ENCODE results near the gene SPO11. TPM values are rescaled to one million over a fixed set of nuclear protein-coding genes. Genes with fewer than 3 reads are reported as not detected.

SPO11 gene
- total and polyA plus RNA-seq, 2 of the 8 experiments (the other 6 are each of a cell fraction or from before 2014, with no cell fraction given), result not detected

DNA sequence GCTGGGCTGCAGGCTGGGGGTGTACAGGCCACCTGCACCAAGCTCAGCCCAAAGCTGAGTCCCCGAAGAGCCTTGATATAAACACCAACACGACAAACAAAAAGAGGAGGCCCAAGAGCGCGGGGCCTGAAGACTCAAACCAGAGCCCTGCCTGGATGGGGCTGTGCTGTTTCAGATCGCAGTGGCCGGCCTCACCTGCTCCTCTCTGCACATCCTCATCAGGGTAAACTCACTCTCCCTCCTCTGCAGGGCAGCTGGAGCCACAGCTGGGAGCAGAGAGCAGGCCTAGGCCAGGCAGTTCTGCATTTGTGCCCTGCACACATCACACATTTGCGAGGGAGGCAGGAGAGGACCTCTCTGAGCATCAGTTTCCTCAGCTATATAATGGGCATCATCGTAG is 57.9 kb downstream of the SPO11 start:
- H3K4me1 ChIP-seq (replicated peaks in 1 of 4; ENCODE audit: control insufficient read depth in 3 of 4, insufficient read depth in 4 of 4, low read length in 3 of 4), result peaks cover 0 to 13% (median 10%) of the 10 kb centered on the region in 4 experiments; a peak in 5 of 7 replicates
- H2BK12ac ChIP-seq (ENCODE audit: low read depth, low read length), result no peak overlapping the region
- WGBS, 2 experiments (ENCODE audit: extremely low coverage in 1 of 2, insufficient coverage in 1 of 2, insufficient read length in 1 of 2, insufficient replicate concordance in 2 of 2, low coverage in 1 of 2, low lambda C conversion rate in 2 of 2, missing lambda C conversion rate in 1 of 2), result 90% methylated on average over 8 of the region's 8 CpGs; no CpG with 5 or more reads in 1 of the 2 experiments
- CTCF ChIA-PET (ENCODE audit: partially characterized antibody), result interaction anchor here (0.9 to 1.7 kb wide), 5 partner anchors 11 to 111 kb away, joined by 3 to 4 read pairs (median 4); no protein-coding TSS in a partner anchor
- no peak overlapping the region for H3K4me3 ChIP-seq (ENCODE audit: extremely low read depth in 1 of 4, insufficient read depth in 2 of 4, low read depth in 3 of 4, low read length in 4 of 4)
- peaks cover 0 to 8% of the 10 kb centered on the region in 2 experiments; a peak in 3 of 4 replicates for H3K79me2 ChIP-seq (ENCODE audit: control insufficient read depth in 1 of 2, insufficient read depth in 2 of 2, low read length in 2 of 2)
- H4K8ac ChIP-seq (ENCODE audit: extremely low read depth, insufficient read depth, low read length), result no peak overlapping the region
- H4K91ac ChIP-seq (replicated peaks; ENCODE audit: insufficient read length, low read length), result no peak overlapping the region
- H3K18ac ChIP-seq (ENCODE audit: extremely low read depth, low read length), result no peak overlapping the region
- H3K27me3 ChIP-seq (replicated peaks in 1 of 4; ENCODE audit: control insufficient read depth in 3 of 4, extremely low read depth in 1 of 4, insufficient read depth in 3 of 4, low read length in 3 of 4), result peaks cover 0 to 10% (median 4%) of the 10 kb centered on the region in 4 experiments; a peak in 4 of 7 replicates
- H3K27ac ChIP-seq (ENCODE audit: low read depth, low read length), result no peak overlapping the region
- H2AFZ ChIP-seq (ENCODE audit: low read length), result no peak overlapping the region
- no peak overlapping the region for H2BK20ac ChIP-seq (ENCODE audit: low read length)
- H3K56ac ChIP-seq (replicated peaks; ENCODE audit: insufficient read length, low read depth, low read length), result no peak overlapping the region
- FAIRE-seq (no peak), DNase-seq (ENCODE audit: low read depth in 1 of 2, low spot score in 2 of 2) (no peak)
- no peak overlapping the region; the same call in 1 of the 2 replicates for H2BK15ac ChIP-seq (ENCODE audit: low read length)
- H4K20me1 ChIP-seq (replicated peaks in 1 of 2; ENCODE audit: control insufficient read depth in 1 of 2, insufficient read depth in 2 of 2, low read length in 2 of 2), result peaks cover 0 to 4% of the 10 kb centered on the region in 2 experiments
- H4K5ac ChIP-seq (ENCODE audit: insufficient read length, low read depth, low read length), result no peak overlapping the region
- no peak overlapping the region for H3K14ac ChIP-seq (ENCODE audit: insufficient read length)
- H3K23me2 ChIP-seq (ENCODE audit: low read depth, low read length), result peaks cover 5% of the 10 kb centered on the region; the same call in 1 of the 2 replicates
- H3K9ac ChIP-seq (replicated peaks in 1 of 4; ENCODE audit: extremely low read depth in 1 of 4, low read depth in 3 of 4, low read length in 3 of 4), result no peak overlapping the region
- H2AK5ac ChIP-seq (ENCODE audit: low read depth, low read length), result no peak overlapping the region
- H2BK120ac ChIP-seq (replicated peaks; ENCODE audit: low read depth, low read length), result no peak overlapping the region
- H2BK5ac ChIP-seq (ENCODE audit: low read depth, low read length), result no peak overlapping the region
- H3K23ac ChIP-seq (ENCODE audit: insufficient read length), result no peak overlapping the region
- POLR2A ChIA-PET (ENCODE audit: partially characterized antibody), result interaction anchor here (0.6 kb wide), 1 partner anchor 24 kb away, joined by 3 read pairs; no protein-coding TSS in a partner anchor
- H3K4ac ChIP-seq (replicated peaks; ENCODE audit: insufficient read length, low read depth, low read length), result no peak overlapping the region
- no peaks in the 10 kb centered on the region for H3K9me3 ChIP-seq (ENCODE audit: insufficient read depth in 2 of 2, low read depth in 1 of 2, low read length in 1 of 2)
- H3K36me3 ChIP-seq (ENCODE audit: control insufficient read depth in 2 of 4, insufficient read depth in 4 of 4, low read length in 3 of 4), result no peaks in the 10 kb centered on the region
- no peaks in the 10 kb centered on the region for H3K79me1 ChIP-seq (ENCODE audit: low read depth, low read length)
- no peak overlapping the region for H3K4me2 ChIP-seq (ENCODE audit: insufficient read depth in 1 of 2, low read depth in 2 of 2, low read length in 2 of 2)
- TF ChIP-seq BACH1 (IDR thresholded peaks at IDR 0.05; ENCODE audit: low read length) (no peak), EZH2 (IDR thresholded peaks at IDR 0.05; ENCODE audit: low read depth, low read length, severe bottlenecking) (no peak), HDAC2 (IDR thresholded peaks at IDR 0.05; ENCODE audit: borderline replicate concordance in 1 of 2, low read depth in 2 of 2, low read length in 2 of 2) (no peak), KDM4A (IDR thresholded peaks at IDR 0.05; ENCODE audit: low read depth, low read length, severe bottlenecking) (no peak), BRCA1 (IDR thresholded peaks at IDR 0.05; ENCODE audit: low read depth, low read length) (no peak), CBX5 (IDR thresholded peaks at IDR 0.05; ENCODE audit: low read depth, low read length) (no peak), HDAC6 (IDR thresholded peaks at IDR 0.05; ENCODE audit: low read depth, low read length) (no peak), GABPA (IDR thresholded peaks at IDR 0.05; ENCODE audit: borderline replicate concordance, insufficient read depth, low read length) (no peak)
- TF ChIP-seq, protein P1, sequence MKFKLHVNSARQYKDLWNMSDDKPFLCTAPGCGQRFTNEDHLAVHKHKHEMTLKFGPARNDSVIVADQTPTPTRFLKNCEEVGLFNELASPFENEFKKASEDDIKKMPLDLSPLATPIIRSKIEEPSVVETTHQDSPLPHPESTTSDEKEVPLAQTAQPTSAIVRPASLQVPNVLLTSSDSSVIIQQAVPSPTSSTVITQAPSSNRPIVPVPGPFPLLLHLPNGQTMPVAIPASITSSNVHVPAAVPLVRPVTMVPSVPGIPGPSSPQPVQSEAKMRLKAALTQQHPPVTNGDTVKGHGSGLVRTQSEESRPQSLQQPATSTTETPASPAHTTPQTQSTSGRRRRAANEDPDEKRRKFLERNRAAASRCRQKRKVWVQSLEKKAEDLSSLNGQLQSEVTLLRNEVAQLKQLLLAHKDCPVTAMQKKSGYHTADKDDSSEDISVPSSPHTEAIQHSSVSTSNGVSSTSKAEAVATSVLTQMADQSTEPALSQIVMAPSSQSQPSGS (IDR thresholded peaks at IDR 0.05; ENCODE audit: low read length), result no peak
- TF ChIP-seq, protein P2, sequence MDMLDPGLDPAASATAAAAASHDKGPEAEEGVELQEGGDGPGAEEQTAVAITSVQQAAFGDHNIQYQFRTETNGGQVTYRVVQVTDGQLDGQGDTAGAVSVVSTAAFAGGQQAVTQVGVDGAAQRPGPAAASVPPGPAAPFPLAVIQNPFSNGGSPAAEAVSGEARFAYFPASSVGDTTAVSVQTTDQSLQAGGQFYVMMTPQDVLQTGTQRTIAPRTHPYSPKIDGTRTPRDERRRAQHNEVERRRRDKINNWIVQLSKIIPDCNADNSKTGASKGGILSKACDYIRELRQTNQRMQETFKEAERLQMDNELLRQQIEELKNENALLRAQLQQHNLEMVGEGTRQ (IDR thresholded peaks at IDR 0.05; ENCODE audit: low read length), result no peak

All from H1 (cell line).